HG03139 (cell line): Measurements from ENCODE around the gene ANKAR.
"Not testable (repeated sequence)": the region's sequence is repeated elsewhere in the genome, so short reads cannot be mapped to it uniquely, and the experiment has no call there.

Experiments used
- ATAC-seq: cut with Tn5 transposase; IDR thresholded peaks from one replicate; pipeline ENCODE4 v1.9.1; 2021; ENCODE audit not compliant: unreplicated experiment

ANKAR gene

DNA sequence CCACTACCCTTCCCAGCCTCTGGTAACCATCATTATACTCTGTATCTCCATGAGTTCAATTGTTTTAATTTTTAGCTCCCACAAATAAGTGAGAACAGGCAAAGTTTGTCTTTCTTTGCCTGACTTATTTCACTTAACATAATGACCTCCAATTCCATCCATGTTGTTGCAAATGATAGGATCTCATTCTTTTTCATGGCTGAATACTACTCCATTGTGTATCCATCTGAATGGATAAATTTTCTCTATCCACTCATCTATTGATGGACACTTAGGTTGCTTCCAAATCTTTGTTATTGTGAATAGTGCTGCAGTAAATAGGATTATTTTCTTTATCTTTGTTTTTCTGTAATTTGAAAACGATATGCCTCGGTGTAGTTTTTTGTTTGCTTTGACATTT, 26.2 kb downstream of the ANKAR start:
- no peak for ATAC-seq

DNA sequence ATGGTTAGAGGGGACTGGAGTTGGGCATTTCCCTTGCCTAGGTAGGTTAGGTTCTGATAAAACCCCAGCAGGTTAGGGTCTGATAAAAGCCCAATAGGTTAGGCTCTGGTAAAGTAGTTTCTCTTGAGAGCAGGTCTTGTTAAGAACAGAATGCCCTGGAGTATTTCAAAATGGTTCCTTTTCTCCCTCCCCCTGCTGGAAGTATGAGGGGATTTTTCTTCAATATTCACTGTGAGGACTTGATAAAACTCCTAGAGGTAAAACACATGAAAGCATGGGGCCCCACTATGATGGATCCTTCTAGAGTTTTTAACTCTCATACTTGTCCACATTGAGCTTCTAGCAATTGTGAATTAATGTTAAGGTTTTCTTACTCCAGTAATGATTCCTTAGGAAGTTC, 27.6 kb downstream of the ANKAR start:
- no peak for ATAC-seq

- ATAC-seq = no peak
Measured at GRCh38 chr2:189709501-189710221, 35.2 kb downstream of the ANKAR start.

GRCh38 chr2:189717593-189717992, 43.1 kb downstream of the ANKAR start:
- not testable (repeated sequence) for ATAC-seq

DNA sequence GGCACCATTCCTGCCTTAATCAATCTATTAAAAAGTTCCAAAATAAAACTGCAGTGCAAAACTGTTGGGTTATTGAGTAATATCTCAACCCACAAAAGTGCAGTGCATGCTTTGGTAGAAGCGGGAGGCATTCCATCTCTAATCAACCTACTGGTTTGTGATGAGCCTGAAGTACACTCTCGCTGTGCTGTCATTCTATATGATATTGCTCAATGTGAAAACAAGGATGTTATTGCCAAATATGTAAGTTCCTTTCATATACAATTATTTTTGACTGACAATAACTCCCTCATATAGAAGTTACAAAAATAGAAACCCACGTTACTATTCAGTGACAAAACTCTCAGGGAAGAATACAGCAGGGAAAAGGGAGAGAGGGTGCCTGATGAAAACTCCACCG, 45.1 kb downstream of the ANKAR start:
- no peak for ATAC-seq

DNA sequence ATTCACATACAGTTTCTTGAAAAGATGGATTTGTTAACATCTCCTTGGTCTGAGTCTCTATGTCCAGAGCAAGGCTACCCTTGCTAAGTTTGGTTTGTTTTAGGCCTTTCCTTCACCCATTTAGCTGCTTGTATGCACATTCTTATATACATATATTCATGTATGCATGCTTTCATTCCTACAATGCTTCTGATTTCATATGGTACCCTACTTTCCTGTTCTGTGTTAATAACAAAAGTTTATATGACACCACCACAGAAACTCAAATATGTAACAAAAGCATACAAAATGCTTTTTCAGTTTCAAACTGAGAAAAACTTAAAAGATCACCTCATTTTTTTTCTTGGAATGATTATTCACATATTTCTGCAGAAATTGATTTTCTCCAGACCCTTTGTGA, 48.7 kb downstream of the ANKAR start:
- ATAC-seq = no peak
